ENCODE results near the gene OGFOD1. TPM values are rescaled to one million over a fixed set of nuclear protein-coding genes. Genes with fewer than 3 reads are reported as not detected.
"Not testable (repeated sequence)": the region's sequence is repeated elsewhere in the genome, so short reads cannot be mapped to it uniquely, and the experiment has no call there.

OGFOD1 gene
- polyA plus RNA-seq, 3 donors: 34.7 to 42.1 (median 39.8) TPM

DNA sequence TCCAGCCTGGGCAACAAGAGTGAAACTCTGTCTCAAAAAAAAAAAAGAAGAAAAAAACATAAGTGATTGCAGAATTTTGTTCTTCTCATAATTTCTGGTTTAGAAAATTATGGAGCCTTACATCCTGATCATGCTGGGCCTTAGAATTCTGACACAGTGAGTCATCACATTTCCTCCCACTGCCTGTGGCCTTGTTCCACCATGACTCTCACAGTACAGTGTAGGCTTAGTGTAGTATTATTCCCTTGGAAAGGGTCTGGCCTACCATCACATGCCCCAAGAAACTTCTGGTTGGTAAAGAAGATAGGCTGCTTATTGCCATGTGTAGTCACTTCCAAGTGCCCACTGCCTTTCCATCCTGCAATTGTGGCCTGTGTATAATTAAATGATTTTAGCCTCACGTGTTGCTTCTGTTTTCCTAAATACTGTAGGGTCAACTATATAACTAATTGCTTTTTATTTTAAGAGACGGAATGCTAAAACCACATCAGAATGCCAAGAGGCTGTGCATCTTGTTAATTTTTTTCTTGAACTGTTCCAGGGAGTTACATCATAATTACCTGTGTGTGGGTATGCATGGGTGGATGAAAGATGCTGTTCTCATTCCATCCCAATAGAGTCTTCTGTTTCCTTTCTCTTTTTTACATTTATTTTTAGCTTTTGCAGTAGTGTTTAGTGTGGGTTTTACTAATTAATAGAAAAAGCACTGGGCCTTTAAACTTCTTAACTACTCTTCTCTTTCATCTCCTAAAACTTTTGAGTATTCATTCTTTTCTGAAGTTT, 25.9 kb downstream of the OGFOD1 start:
- DNase-seq: no peak

DNA sequence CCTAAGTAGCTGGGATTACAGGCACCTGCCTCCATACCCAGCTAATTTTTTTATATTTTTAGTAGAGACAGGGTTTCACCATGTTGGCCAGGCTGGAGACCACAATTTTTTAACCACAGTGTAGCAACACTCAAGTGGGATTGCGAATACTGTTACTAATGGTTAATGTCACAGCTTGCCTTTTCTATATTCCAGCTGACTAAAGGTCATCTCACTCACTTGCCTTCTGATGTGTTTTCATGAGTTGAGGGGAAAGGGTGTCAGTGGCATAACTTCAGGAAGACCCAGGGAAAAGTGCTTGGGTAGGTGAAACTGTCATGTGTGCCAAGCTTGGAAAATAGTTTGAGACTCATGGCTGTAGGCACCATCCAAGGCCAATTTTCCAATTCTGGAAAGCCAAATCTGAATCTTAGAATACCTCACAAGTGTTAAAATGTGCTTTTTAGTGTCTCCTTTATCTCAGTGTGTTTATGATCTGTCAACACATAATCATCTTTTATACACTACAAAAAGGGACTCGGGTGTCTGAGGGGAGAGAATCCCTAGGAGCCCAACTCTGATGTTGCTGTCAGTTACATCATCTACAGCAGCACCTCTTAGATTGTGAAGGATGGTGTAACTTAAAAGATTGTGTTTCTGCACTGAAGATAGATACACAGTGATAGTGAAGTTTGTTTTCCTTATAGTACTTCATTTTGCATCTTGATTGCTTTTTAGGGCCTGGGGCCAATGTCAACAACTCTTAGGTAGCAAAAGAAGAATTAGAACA, 27.1 kb downstream of the OGFOD1 start:
- no peak for DNase-seq

DNA sequence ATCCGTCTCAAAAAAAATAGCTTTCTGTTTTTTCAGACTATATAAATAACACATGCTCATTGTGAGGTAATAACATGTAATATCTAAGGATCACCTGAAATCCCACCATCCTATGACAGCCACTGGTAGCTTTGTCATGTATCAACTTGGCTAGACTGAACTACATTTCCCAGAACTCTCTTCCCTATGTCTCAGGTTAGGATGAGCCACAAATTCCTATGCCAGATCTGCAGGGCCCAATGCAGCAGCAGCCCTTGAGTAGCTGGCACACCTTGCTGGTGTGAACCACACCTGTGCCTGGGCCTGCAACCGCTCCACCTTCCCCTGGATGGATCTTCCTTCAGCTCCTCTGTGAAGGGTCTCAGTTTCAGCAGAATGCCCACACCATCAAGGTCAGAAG, 28.1 kb downstream of the OGFOD1 start:
- no peak for DNase-seq

DNA sequence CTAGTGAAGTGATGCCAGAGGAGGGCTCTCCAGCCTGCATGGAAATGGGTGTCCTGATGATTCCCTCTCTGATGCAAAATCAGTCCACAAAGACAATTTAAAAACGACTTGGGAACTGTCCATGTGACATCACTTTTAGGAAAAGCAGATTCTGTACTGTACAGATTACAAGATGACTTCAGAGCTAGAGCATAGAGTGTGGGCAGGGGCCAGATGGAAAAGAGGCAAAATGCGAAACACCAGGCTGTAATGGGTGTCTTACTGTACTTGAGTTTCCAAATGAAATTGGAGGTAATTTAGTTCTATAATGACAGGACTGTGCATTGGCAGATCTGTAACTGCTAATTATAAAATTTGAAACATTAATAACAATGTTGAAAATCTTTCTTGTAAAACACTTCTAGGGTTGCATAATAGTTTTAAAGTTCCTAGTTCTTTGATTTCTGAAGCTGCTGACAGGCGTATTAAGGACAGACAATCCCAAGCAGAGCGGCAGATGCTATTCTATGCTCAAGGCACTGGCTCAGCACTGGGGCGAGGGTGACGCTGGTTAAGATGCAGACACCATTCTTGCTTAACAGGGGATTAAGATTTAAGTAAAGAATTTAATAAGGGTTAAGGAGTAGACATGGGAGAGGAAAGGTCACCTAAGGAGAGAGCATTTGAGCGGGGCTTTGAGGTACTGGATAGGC, 29.6 kb downstream of the OGFOD1 start:
- DNase-seq: no peak

DNA sequence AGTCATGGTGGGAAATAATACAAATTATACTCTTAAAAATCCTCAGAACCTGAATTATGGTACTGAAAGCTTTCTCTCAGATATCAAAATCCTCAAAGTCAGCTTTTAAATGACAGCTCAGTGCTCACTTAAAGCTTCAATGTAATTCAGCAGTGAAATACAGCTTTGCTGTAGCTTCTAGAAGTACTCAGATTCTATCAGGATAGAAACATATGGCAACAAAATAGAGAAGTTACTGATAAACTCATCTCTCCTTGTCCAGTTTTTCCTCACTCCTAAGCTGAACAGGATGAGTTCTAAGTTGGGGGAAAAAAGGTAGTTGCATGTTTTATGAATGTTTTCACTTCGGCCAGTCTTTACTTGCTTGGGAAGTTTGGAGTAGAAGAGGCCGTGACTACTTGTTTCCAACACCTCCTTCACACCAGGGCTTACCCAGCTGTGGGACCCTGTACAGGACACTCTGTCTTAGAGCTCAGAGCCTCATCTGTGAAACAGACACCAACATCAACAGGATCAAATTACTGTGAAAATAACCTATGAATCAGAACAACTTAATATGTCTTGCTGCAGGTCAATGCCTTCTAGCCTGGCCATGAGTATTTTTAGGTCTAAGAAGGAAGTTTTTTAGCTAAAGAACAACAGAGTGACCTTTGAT, 30.2 kb downstream of the OGFOD1 start:
- peak; percentile 82 for DNase-seq

DNA sequence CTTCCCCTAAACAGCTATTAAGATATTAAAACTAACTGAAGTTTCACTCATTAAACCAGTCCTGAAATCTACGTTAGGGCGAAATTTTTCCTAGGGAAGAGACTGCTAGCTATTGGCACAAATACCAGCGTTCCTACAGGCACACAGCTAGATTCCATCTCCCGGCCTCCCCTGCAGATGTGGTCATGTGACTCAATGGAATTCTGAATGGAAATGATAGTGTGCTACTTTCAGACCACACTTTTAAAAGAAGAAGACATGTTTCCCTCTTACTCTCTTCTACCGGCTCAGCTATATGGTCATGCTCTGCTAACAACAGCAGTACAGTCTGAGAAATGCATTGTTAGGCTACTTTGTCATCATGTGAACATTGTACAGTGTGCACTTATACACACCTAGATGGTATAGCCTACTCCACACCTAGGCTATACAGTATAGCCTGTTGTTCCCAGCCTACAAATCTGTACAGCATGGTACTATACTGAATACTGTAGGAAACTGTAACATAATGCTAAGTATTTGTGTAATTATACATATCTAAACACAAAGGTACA, 31.4 kb downstream of the OGFOD1 start:
- no peak for DNase-seq

DNA sequence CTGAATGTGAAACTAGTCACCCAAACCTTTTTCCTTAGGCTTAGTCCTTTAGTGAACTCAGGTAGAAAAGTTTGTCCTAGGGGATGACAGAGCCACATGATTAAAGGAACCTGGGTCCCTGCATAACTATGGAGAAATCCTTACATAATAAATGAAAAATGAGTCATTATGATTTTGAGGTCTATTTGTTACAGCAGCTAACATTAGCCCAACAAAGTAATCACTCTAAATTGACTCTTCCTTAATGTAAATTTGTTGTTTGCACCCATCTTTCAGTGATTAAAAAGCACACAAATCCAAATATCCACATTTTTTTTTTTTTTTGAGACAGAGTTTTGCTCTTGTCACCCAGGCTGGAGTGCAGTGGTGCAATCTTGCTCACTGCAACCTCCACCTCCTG, 32.0 kb downstream of the OGFOD1 start:
- DNase-seq: no peak

DNA sequence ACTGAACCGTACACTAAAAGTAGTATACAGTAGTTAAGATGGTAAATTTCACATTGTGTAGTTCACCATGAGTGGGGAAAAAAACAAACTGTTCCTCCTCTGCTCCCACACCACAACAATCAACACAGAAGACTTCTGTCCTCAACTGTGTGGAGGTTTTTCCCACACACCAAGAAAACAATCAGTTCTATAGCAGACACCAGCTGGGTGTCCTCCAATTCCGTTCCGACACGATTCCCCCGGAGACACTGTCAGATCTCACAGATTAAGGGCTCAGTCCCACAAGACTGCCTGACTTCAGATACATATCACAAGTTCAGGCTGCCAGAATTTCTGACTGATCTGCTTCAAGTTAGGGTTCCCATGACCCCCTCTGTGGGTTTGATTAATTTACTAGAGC, 36.7 kb downstream of the OGFOD1 start:
- no peak for DNase-seq

DNA sequence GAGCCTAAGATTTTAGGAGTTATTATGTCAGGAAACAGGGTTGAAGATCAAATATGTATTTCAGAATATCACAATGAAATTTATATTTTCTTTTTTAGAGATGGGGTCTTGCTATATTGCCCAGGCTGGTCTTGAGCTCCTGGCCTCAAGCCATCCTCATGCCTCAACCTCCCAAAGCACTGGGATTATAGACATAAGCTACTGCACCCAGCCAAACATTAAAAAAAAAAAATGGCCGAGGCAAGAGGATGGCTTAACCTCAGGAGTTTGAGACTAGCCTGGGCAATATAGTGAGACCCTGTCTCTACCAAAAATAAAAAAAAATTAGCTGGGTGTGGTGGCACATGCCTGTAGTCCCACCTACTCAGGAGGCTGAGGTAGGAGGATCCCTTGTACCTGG, 37.5 kb downstream of the OGFOD1 start:
- not testable (repeated sequence) for DNase-seq

DNA sequence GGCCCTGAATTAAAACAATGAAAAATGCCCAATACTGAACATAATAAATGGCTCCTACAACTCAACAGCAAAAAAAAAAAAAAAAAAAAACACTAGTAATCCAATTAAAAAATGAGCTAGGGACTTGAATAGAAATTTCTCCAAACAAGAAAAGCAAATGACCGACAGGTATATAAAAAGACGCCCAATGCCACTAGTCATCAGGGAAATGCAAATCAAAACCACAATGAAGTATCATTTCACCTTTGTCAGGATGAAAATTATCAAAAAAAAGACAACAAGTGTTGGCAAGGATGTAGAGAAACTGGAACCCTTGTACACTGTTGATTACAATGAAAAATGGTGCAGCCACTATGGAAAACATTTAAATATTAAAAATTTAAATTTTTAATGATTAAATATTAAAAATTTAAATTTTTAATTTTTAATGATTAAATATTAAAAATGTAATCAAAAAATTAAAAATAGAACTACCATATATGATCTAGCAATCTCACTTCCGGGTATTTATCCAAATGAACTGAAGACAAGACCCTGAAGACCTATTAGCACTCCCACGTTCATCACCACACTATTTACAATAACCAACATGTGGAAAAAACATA, 40.4 kb downstream of the OGFOD1 start:
- DNase-seq: no peak

DNA sequence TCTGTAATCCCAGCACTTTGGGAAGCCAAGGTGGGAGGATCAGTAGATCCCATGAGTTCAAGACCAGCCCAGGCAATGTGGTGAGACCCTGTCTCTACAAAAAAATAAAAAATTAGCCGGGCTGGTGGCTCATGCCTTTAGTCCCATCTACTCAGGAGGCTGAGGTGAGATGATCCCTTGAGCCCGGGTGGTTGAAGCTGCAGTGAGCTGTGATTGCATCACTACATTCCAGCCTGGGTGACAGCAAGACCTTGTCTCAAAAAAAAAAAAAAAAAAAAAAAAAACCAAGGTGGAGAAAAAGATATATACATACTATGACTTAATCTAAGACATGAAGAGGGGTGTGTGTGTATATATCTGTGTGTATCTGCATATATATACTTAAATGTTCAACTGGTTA, 41.8 kb downstream of the OGFOD1 start:
- no peak for DNase-seq

DNA sequence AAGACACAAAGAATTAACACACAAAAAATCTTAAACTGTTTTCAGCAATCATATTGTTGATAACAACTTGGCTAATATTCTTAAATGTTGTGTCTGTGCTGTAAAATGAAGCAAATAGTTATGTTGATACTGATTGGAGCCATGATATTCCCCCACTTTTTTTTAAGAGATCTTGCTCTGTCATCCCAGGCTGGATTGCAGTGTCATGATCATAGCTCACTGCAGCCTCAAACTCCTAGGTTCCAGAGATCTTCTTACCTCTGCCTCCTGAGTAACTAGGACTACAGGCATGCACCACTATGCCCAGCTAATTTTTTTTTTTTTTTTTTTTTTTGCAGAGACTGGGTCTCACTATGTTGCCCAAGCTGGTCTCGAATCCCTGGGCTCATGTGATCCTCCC, 42.5 kb downstream of the OGFOD1 start:
- no peak for DNase-seq

DNA sequence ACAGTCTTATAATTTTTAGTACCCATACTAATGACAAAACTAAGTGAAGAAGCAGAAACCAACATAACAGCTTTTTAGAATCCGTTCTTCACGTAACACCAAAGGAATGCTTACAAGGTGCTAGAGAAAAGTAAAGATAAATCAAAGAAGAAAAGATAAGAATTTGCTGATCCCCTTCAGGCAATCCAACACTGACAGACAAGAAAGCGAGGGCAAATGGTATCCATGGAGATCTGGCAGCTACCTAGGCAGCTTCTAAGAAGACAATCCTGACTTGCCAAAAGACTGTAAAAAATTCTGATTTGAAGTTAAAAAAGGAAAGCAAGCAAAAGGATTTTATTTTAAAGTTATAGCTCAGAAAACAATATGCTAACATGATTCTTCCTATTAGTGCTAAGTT, 53.8 kb downstream of the OGFOD1 start:
- DNase-seq: no peak

DNA sequence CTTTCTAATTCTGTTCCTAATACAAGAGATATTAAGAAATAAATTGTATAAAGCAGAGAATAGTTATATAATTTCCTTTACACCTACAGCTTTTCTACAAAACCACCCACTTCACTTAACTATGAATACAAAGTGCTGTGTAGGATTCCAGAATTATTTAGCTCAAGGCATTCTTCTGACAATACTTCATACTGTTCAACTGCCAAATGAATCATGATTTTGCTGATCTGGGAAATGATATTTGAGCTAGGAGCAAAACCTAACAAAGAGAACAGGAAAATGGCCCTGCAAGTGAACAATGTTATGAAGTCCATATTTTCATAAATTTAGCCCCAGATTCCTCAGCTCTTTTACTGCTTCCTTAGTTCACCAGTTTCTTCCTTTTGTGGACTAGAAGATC, 55.6 kb downstream of the OGFOD1 start:
- DNase-seq: no peak

DNA sequence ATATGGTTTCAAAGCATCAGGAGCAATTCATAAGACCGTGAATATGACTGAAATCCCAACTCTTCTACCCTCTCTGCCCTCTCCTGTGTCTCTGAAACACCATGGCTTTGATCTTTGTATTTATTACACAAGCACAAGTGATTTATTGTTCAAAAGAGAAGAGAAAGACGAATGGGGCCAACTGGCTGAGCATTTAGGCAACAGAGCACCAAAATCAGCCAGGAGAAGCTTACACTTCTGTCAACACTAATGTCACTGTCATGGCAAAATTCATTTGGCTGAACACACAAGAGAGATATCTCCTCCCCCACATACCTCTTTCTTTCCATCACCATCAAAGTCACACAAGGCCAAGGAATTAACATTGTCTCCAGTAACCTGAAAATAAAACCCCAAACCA, 59.2 kb downstream of the OGFOD1 start:
- no peak for DNase-seq

DNA sequence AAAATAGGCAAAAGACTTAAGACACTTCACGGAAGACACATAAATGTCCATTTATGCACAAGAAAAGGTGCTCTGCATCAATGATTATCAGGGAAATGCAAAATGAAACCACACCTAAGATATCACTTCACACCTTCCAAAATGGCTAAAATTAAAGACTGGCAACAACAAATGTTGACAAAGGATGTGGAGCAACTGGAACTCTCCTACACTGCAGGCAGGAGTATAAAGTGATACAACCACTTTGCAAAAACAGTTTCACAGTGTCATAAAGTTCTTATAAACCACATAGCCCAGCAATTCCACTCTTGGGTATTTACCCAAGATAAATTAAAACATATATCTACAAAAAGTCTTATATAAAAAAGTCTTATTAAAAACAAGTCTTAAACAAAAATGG, 60.7 kb downstream of the OGFOD1 start:
- no peak for DNase-seq

DNA sequence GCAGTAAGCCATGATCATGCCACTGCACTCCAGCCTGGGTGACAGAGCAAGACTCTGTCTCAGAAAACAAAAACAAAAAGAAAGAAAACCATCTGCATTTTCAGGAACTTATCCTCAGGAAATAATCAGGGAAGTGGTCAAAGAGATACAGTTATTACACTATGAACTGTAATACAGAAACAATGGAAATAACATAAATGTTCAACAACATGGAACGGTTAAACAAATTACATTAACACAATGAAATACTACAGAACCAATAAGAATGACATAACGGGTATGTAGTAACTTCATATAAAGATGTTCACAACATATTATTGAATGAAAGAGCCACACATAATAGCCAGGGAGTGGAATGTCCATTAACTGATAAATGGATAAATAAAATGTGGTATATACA, 61.7 kb downstream of the OGFOD1 start:
- no peak for DNase-seq

DNA sequence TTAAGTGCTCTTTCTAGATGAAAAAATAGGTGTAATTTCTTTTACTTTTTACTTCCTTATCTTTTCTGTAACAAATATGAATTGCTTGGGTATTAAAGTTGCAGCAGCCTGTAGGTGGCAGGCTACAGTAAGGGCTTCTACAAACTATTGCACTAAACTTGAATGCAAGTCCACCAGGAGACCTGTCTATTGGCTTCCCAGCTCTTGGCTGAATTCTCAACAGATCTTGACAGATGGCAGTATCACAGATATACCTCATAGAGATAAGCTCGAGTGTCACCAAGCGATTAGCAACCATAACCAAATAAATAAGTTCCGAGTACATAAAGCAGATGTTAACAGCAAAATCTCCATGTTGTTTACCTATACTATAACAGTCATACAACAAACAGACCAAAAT, 62.6 kb downstream of the OGFOD1 start:
- DNase-seq: peak; percentile 19

DNA sequence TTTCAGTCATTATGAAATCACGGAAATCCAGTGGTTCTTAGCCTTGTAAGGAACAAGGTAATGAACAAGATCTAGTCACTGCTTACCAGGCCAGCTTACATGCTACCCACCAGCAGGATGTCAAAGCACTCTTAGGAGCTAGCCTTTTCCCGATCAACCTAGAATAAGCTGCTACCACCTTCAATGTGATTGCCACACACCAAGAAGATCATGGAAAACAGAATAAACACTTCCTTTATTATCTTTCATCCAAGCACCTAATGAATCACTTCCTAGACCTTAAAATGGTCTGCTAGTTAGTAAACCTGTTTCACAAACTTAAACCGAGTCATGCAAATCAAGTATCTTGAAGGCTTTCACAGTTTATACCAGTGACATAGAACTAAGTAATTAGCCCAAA, 63.5 kb downstream of the OGFOD1 start:
- no peak for DNase-seq

DNA sequence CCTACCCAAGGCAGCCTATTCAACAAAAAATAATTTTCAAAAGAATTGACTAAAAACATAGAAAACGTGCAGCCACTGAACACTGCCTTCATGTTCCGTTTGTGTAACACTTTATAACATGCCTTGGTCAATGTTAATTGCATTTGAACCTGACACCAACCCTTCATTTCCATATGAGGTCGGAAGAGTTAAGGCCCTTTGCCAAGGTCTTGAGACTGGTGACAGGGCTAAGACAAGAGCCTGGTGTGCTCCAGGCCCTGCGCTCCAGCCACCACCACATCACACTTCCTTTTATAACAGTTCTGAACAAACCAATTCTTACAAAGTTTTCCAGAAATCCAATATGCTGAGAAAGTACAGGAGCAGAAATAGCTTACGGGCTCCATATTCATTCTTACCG, 64.3 kb downstream of the OGFOD1 start:
- no peak for DNase-seq

DNA sequence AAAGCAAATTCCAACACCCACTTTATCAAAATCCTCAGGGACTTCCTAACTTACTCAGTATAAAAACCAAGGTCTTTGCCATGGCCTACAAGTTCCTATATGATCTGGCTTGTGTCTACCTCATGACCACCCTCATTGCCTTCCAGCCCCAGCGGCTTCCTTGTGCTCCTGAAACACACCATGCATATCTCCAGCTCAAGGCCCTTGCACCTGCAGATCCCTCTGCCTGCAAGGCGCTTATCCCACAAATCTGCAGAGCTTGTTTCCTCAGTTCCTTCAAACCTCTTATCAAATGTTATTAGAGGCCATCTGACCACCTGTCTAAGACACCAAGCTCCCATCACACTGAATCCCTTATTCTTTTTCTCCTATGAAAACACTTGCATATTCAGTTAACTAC, 65.9 kb downstream of the OGFOD1 start:
- no peak for DNase-seq

DNA sequence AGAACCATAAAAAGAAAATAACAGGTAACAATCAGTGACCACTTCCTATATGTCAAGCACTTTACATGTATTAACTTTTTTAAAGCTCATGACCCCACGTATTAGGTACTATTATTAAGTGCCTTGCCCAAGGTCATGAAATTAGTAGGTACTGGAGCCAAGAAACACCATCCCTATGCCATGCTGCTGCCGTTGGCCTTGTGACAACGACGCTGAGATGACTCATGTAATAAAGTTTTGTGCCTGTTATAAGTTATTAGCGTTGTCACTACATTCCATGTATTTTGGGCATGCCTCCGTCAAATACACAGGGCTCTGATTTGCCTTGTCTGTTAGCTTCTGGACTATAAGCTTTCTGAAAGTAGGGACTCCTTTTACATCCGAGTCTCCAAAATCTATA, 67.1 kb downstream of the OGFOD1 start:
- DNase-seq: no peak
